K562 (cell line): ENCODE results near the gene XIRP1. TPM values are rescaled to one million over a fixed set of nuclear protein-coding genes. Genes with fewer than 3 reads are reported as not detected.
A peak's percentile ranks its signal among the peaks of the same experiment; 100 is the strongest.

ENCODE experiments used
- ATAC-seq: fragments of 200-7000 bp; cut with Tn5 transposase; 3 replicates; pipeline ENCODE4 v1.9.1; 2020; ENCODE audit warnings: moderate library complexity
- BruUV-seq: library from RNA; stranded (reverse); fragments of 400-500 nt; replicated peaks from 2 replicates; lab custom pipeline; 2021; lab: Mats Ljungman, UMichigan
- CTCF ChIA-PET: fragments of 300-600 bp; formaldehyde crosslinking; extraction: SDS; loops from one replicate; lab custom pipeline; 2021; ENCODE audit warnings: low intra/inter-chr PET ratio; lab: Yijun Ruan, JAX
- POLR2A ChIA-PET: fragments of 300-600, 350-650 bp; sonication (Branson Sonifier 250); formaldehyde crosslinking; extraction: SDS; loops from one replicate; lab custom pipeline; 2021; ENCODE audit warnings: antibody characterized with exemption, inconsistent platforms; lab: Yijun Ruan, JAX
- DNase-seq, 4 experiments: peaks; one replicate each; pipeline versions ENCODE4 v3.0.0 to v3.0.0-alpha.2; 2011 to 2018; ENCODE audit warnings: low spot score in 3 of 4, mixed read lengths in 3 of 4; ENCODE audit errors: extremely low read depth in 1 of 4
- FAIRE-seq: peaks from 2 replicates; lab custom pipeline; 2011; peaks lifted over from hg19 to GRCh38; lab: Jason Lieb, UNC
- H2AFZ ChIP-seq: 2 replicates; pipeline ENCODE4 v1.6.0; 2011; ENCODE audit warnings: low read depth, low read length, control low read depth, inconsistent platforms
- H3K27ac ChIP-seq: fragments of 200-600 bp; 3 replicates; pipeline ENCODE4 v1.8.0; 2011; ENCODE audit warnings: low read depth, mild to moderate bottlenecking, control low read depth, inconsistent platforms, low read length, moderate library complexity, mixed read lengths; ENCODE audit errors: extremely low read depth
- H3K27me3 ChIP-seq, 2 experiments: fragments of 300-600 bp in 1 of 2; 2 replicates in 1 of 2; 3 replicates in 1 of 2; pipeline versions ENCODE4 v1.6.0 to v1.8.0; 2011; ENCODE audit warnings: inconsistent platforms in 2 of 2, low read length in 2 of 2, mild to moderate bottlenecking in 1 of 2, mixed read lengths in 1 of 2, moderate library complexity in 1 of 2; ENCODE audit not compliant: control insufficient read depth in 2 of 2, insufficient read depth in 2 of 2
- H3K36me3 ChIP-seq: fragments of 300-600 bp; 3 replicates; pipeline ENCODE4 v1.8.0; 2011; ENCODE audit warnings: mild to moderate bottlenecking, low read length, inconsistent platforms; ENCODE audit not compliant: control insufficient read depth, insufficient read depth
- H3K4me1 ChIP-seq, 2 experiments: fragments of 200-600 bp in 1 of 2; replicated peaks in 1 of 2; 2 replicates in 1 of 2; 3 replicates in 1 of 2; pipeline versions ENCODE4 v1.5.1 to v1.8.0; 2011; ENCODE audit warnings: inconsistent platforms in 2 of 2, low read length in 2 of 2, mild to moderate bottlenecking in 1 of 2, mixed read lengths in 1 of 2, moderate library complexity in 1 of 2; ENCODE audit not compliant: control insufficient read depth in 2 of 2, insufficient read depth in 2 of 2
- H3K4me2 ChIP-seq: 2 replicates; pipeline ENCODE4 v1.6.1; 2011; ENCODE audit warnings: low read length, control low read depth, inconsistent platforms, mixed read lengths; ENCODE audit not compliant: insufficient read depth
- H3K4me3 ChIP-seq: fragments of 200-600 bp; sonication (generic), shearing (Covaris generic); 2 replicates; pipeline ENCODE4 v1.5.1; 2016; ENCODE audit warnings: control low read depth, inconsistent platforms
- H3K79me2 ChIP-seq: fragments of 200-600 bp; 3 replicates; pipeline ENCODE4 v1.8.0; 2011; ENCODE audit warnings: low read length, inconsistent platforms; ENCODE audit not compliant: control insufficient read depth, insufficient read depth
- H3K9ac ChIP-seq, 2 experiments: 2 replicates each; pipeline versions ENCODE4 v1.6.0 to v1.6.1; 2011; ENCODE audit warnings: low read depth in 2 of 2, low read length in 2 of 2, control low read depth in 1 of 2, inconsistent platforms in 1 of 2, mild to moderate bottlenecking in 1 of 2, mixed read lengths in 1 of 2; ENCODE audit not compliant: insufficient read depth in 1 of 2
- H3K9me1 ChIP-seq: one replicate; pipeline ENCODE4 v1.6.0; 2011; ENCODE audit warnings: inconsistent platforms, mild to moderate bottlenecking, low read length, moderate library complexity; ENCODE audit not compliant: control insufficient read depth, insufficient read depth
- H3K9me3 ChIP-seq: replicated peaks from 2 replicates; pipeline ENCODE4 v1.5.1; 2011; ENCODE audit warnings: low read depth, low read length, inconsistent platforms; ENCODE audit not compliant: control insufficient read depth, insufficient read depth
- H4K20me1 ChIP-seq: replicated peaks from 2 replicates; pipeline ENCODE4 v1.6.1; 2011; ENCODE audit warnings: low read length, inconsistent platforms, mixed read lengths; ENCODE audit not compliant: control insufficient read depth, insufficient read depth
- BCLAF1 ChIP-seq, 2 experiments: fragments of 450-650 bp in 1 of 2; IDR thresholded peaks; 2 replicates each; pipeline ENCODE4 v1.6.1; 2011 to 2017; ENCODE audit warnings: low read depth in 2 of 2, antibody characterized with exemption in 1 of 2, borderline replicate concordance in 1 of 2, low read length in 1 of 2, mild to moderate bottlenecking in 1 of 2, mixed read lengths in 1 of 2; ENCODE audit not compliant: control insufficient read depth in 1 of 2
- FOS ChIP-seq: IDR thresholded peaks from 3 replicates; pipeline ENCODE4 v1.6.1; 2011; ENCODE audit not compliant: insufficient read length; ENCODE audit errors: extremely low read depth
- FOXJ3 ChIP-seq: sonication (generic); formaldehyde crosslinking; IDR thresholded peaks from 2 replicates; pipeline ENCODE4 v1.4.0; 2020; ENCODE audit warnings: mild to moderate bottlenecking, missing genetic modification reagents
- FOXK1 ChIP-seq: sonication (generic); formaldehyde crosslinking; IDR thresholded peaks from 2 replicates; pipeline ENCODE4 v1.8.0; 2022; ENCODE audit warnings: missing genetic modification reagents, mild to moderate bottlenecking, borderline replicate concordance
- HNRNPLL ChIP-seq: fragments of 200-400 bp; formaldehyde crosslinking; IDR thresholded peaks from 2 replicates; pipeline ENCODE4 v1.6.1; 2017; ENCODE audit warnings: low read length, low read depth, mild to moderate bottlenecking; ENCODE audit not compliant: poor library complexity, severe bottlenecking
- L3MBTL2 ChIP-seq: fragments of 450-650 bp; IDR thresholded peaks from 2 replicates; pipeline ENCODE4 v1.6.1; 2016; ENCODE audit warnings: mild to moderate bottlenecking, moderate library complexity
- MECOM ChIP-seq: fragments of 250-450 bp; sonication (Bioruptor Pico); IDR thresholded peaks from 2 replicates; pipeline ENCODE4 v1.8.0; 2022; ENCODE audit warnings: inconsistent platforms
- MLLT1 ChIP-seq, 2 experiments: fragments of 450-650 bp; IDR thresholded peaks; 2 replicates each; pipeline ENCODE4 v1.6.1; 2016
- NFATC3 ChIP-seq: fragments of 450-650 bp; IDR thresholded peaks from 2 replicates; pipeline ENCODE4 v1.6.1; 2017; ENCODE audit warnings: mild to moderate bottlenecking
- NUFIP1 ChIP-seq: fragments of 450-650 bp; IDR thresholded peaks from 2 replicates; pipeline ENCODE4 v1.6.1; 2018; ENCODE audit not compliant: partially characterized antibody
- PTBP1 ChIP-seq: fragments of 200-400 bp; formaldehyde crosslinking; IDR thresholded peaks from 2 replicates; pipeline ENCODE4 v1.6.1; 2017; ENCODE audit warnings: low read depth, low read length
- RBBP5 ChIP-seq: fragments of 200-600 bp; sonication (generic); IDR thresholded peaks from 2 replicates; pipeline ENCODE4 v1.6.1; 2012; ENCODE audit warnings: borderline replicate concordance, mild to moderate bottlenecking, low read length, control low read depth, inconsistent platforms; ENCODE audit not compliant: insufficient read depth, poor library complexity, severe bottlenecking
- RBFOX2 ChIP-seq: fragments of 200-400 bp; formaldehyde crosslinking; IDR thresholded peaks from 2 replicates; pipeline ENCODE4 v1.6.1; 2017; ENCODE audit warnings: low read depth, mild to moderate bottlenecking, low read length, moderate library complexity
- RBM22 ChIP-seq: fragments of 200-400 bp; formaldehyde crosslinking; IDR thresholded peaks from 2 replicates; pipeline ENCODE4 v1.6.1; 2018; ENCODE audit warnings: low read length, low read depth; ENCODE audit not compliant: poor library complexity, severe bottlenecking
- ZNF24 ChIP-seq: fragments of 450-650 bp; IDR thresholded peaks from 2 replicates; pipeline ENCODE4 v1.6.1; 2016
- WGBS: fragments of 100-300 bp; shearing (Covaris generic); methylation state at CpG from one replicate; pipeline ENCODE4 v1.1.6; 2016; ENCODE audit warnings: low coverage, mixed read lengths; ENCODE audit not compliant: insufficient coverage; ENCODE audit errors: missing lambda C conversion rate; 5-methylcytosine and 5-hydroxymethylcytosine counted together
- in situ Hi-C: fragments of 300-500 bp; cut with MboI; formaldehyde crosslinking; loops from 4 replicates; pipeline ENCODE4 v1.15.0; 2018; ENCODE audit warnings: inconsistent platforms, mixed read lengths
- intact Hi-C: fragments of 100-400 bp; cut with micrococcal nuclease; formaldehyde crosslinking; loops from 2 replicates; pipeline ENCODE4 v1.14.2; 2022
- polyA plus RNA-seq, 8 experiments: library from polyadenylated mRNA; depleted of rRNA in 4 of 8; stranded (reverse) in 5 of 8; unstranded in 3 of 8; fragments of >200 nt; fragmentation: Nextera tagmentation in 2 of 8; fragmentation: Illumina TruSeq in 1 of 8; extraction: Ambion mirVana in 2 of 8; extraction: Trizol in 1 of 8; gene quantifications; 2 replicates each; pipeline versions ENCODE4 v1.2.1 to v1.2.3, GENCODE V29; 2011 to 2014; ENCODE audit warnings: inconsistent platforms in 1 of 8, missing spikeins in 1 of 8
- total RNA-seq, 7 experiments: library from RNA; depleted of rRNA in 6 of 7; stranded (reverse); fragments of >200 nt in 6 of 7; fragmentation: Illumina TruSeq in 2 of 7; extraction: Trizol in 2 of 7; gene quantifications; 2 replicates each; pipeline versions ENCODE4 v1.2.1 to v1.2.3, GENCODE V29; 2011 to 2021; ENCODE audit warnings: low replicate concordance in 1 of 7

XIRP1 gene
- total and polyA plus RNA-seq, 9 of the 15 experiments (the other 6 are each of a cell fraction or from before 2014, with no cell fraction given) = 0.03 to 0.27 (median 0.08) TPM; not detected in 3

DNA sequence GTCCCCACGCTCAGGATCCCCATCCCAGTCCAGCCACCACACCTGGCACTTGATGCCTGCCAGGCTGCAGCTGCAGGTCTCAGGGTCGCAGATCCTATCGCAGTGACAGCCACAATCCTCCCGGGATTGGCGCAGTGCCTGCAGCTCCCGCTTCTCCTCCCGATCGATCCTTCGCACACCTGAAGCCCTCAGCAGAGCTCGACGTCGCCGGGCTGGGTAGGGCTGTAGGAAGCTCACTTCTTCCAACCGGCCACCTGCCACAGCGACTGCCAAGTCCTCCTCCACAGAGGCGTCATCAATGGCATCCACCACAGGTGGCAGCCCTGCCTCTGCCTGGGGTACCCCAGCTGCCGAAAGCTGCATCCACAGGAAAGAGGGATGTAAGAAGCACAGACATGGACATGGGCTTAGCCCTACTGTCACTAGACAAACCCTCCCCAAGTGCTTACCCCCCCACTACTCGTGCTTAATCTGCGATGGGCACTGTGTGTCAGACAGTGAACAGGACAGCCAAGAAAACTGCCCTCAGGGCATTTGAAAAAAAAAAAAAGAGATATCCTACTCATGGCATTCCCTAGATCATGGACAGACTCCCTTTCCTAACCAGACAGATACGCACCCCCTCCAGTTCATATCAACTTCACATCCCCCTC is 48.2 kb downstream of the XIRP1 start:
- Histone ChIP-seq H3K4me3 (no peak overlapping the region), H3K9ac (peak overlapping the region in 1 of 2 experiments; percentile 12; a peak in 1 of 4 replicates), H3K27me3 (no peaks in the 10 kb centered on the region), H3K27ac (no peak overlapping the region), H3K4me1 (peaks cover 35 to 36% of the 10 kb centered on the region in 2 experiments), H3K79me2 (peaks cover 33% of the 10 kb centered on the region), H3K36me3 (peaks cover 84% of the 10 kb centered on the region), H3K9me1 (peaks cover 8% of the 10 kb centered on the region), H3K9me3 (no peaks in the 10 kb centered on the region), H3K4me2 (no peak overlapping the region), H4K20me1 (peaks cover 52% of the 10 kb centered on the region), H2AFZ (no peak overlapping the region)
- no peak for ATAC-seq
- in situ Hi-C loops = no loop called here
- no TSS peak for BruUV-seq
- DNase-seq = no peak
- intact Hi-C loops = no loop called here
- ChIA-PET POLR2A (interaction anchor here (1.3 to 1.6 kb wide), 3 partner anchors 13 to 52 kb away, joined by 4 to 7 read pairs (median 5); no protein-coding TSS in a partner anchor), CTCF (no interaction called here)
- 97% methylated on average over 15 of the region's 20 CpGs for WGBS
- no peak for FAIRE-seq
- no peak for TF ChIP-seq NUFIP1
- no peak for TF ChIP-seq MECOM (CRISPR knock-in tag)
- no peak for TF ChIP-seq NFATC3
- TF ChIP-seq ZNF24 = no peak
- TF ChIP-seq HNRNPLL = no peak
- TF ChIP-seq FOXJ3 = no peak
- no peak for TF ChIP-seq RBBP5
- TF ChIP-seq RBFOX2 = 0 out of 2 replicates have a peak, but pooled peaks have one; percentile 32
- no peak for TF ChIP-seq FOXK1 (CRISPR knock-in tag)
- TF ChIP-seq BCLAF1 (IDR thresholded peaks at IDR 0.05; ENCODE audit: borderline replicate concordance in 1 of 2, control insufficient read depth in 1 of 2, low read depth in 2 of 2, low read length in 1 of 2) = no peak
- no peak for TF ChIP-seq MLLT1 (IDR thresholded peaks at IDR 0.05)
- no peak for TF ChIP-seq PTBP1
- no peak for TF ChIP-seq L3MBTL2
- no peak for TF ChIP-seq FOS
- peak; percentile 67 for TF ChIP-seq RBM22
